HG03135 (cell line): ENCODE results near the gene SLC24A5.

ENCODE experiments used
- ATAC-seq: cut with Tn5 transposase; IDR thresholded peaks from one replicate; pipeline ENCODE4 v1.9.1; 2021; ENCODE audit warnings: mild to moderate bottlenecking, moderate library complexity; ENCODE audit not compliant: unreplicated experiment

Gene SLC24A5

DNA sequence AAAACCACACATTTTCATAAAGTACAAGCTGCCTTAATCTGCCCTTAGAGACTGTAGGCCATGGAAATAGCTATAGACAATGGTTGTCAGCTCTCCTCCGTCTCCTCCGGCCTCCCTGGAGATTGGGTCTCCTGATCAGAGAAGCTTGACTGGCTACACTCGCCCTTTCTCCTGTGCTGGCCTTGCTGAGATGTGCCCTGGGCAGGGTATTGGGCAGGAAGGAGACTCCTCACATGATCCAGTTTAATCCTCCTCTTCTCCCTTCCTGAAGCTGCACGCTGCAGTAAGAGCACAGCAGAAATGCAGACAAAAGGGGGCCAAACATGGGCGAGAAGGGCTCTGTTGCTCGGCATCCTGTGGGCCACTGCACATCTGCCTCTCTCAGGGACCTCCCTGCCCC lies at the start of gene SLC24A5:
TSS of gene SLC24A5 (plus strand) at position 246 of the 400 bp plus-strand sequence. CDS start at position 301, 55 bp downstream.
- ATAC-seq, result no peak

DNA sequence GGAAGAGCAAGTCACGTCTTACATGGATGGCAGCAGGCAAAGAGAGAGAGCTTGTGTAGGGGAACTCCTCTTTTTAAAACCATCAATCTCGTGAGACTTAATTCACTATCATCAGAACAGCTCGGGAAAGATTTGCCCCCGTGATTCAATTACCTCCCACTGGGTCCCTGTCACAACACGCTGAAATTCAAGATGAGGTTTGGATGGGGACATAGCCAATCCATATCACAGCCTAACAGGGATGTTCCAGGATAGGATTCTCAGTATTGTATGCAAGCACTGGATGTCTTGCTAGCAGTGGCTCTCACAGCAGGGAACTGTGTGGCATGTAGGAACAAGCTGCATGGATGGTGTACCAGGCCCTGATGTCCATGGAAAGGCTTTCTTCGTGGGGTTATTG lies 47.8 kb upstream of the SLC24A5 start:
- ATAC-seq, result no peak

DNA sequence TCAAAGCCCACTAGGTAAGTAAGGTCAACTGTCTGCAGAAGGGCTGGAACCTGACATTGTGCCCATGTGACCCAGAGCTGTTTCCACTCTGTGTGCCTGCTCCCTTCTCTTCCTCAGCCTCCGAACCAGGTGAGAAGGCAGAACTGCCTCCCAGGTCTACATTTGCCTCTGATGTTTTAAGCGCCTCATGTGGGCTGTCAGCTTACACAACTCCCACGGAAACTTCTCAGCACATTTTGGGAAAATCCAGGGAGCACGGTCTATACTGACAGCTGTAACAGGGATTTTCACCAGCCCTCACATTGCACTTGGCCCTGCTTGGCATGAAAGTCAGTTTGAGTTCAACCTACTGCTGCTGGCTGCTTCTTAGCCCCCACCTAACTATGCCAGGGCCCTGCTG lies 46.9 kb upstream of the SLC24A5 start:
- ATAC-seq, result no peak

DNA sequence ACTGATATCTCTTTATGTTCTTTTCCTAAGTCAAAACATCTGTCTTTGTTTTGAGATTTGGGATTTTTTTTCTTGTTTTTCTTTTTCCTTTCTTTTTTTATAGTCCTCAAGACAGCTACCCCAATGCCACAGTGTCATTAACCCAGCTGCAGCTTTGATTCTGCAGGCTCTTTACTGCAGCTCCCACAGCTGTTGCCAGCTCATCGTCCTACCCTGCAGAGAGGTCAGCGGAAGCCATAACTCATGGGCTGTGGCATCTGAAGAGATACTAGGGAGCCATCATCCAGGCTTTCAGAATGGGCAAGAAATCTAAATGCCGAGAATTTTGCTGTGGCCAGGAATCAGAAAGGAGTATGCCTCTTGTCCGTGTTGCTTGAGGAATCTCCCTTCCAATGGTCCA lies 44.3 kb upstream of the SLC24A5 start:
- ATAC-seq, result no peak

DNA sequence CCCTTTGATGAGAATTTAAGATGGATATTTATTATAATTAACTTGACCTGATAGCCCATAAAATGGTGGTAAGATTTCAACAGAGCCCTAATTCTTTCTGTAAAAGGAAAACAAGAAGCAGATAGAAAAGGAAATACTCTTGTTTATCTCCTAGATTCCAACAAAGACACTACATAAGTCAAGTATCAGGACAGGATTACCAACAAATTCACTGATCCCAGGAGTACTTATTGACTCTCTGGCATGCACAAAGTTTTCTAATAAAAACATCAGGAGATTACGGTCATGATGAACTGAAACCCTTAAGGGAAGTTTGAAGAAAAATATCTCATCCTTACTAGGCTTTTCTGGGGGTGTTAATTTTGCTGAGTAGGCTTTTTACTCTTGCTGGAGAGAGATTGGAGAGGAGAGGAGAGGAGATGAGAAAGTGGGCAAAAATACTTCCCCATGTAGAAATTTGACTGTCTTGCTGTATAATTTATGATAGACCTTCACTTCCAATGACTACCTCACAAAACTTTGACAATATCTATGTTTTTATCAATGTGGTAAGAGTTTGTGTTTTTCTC lies 43.1 kb upstream of the SLC24A5 start:
- no peak for ATAC-seq

DNA sequence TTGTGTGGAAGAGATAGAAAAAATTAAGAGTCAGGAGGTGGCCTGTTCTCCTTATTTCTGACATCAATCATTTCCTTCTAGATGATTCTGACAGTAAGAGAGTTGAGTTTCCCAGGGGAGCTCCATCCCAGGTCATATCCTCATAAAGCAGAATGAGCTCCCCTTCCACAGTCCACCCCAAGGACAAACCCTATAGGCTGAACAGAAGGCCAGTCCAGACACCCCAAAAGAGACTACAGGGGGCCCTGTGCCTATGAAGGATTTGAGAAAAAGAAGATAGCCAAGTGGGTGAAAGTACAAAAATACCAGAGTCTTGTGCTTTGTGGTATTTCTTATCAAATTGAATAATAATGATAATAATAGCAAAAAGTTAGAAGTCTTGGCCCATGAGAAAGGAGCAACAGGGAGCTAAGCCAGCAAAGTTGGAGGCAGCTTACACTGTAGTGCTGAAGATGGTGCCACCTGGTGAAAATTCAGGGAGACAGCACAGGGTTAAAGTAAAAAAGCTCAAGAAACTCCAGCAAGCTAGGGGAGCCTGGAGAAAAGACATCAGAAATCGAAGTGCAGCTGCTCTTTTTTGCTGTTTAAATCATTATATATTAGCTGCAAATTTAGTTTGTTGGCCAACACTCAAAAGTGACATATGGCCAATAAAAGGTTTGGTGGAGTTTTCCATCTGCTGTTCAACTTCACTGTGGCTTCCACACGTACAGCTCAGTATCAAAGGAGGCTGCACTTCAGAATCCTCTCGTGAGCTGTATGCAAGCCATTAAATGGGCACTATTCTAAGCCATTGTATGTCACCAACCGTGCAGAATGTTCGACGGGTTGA lies 35.8 kb upstream of the SLC24A5 start:
- no peak for ATAC-seq

DNA sequence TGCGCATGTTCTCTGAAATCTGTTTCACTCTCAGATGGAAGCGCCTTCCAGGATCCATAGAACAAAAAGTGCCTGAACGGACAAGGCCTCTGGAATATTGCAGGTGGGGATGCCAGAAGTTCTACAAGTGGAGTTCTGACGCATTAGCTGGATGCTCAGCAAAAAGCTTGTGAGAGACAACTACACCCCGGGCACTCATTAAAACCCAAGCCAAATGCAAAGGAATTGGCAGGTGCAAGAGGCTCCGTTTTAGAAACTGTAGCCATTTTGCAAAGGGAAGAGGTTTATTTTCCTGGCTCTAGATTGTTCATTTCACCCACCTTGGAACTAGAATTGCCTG lies 35.2 kb upstream of the SLC24A5 start:
- ATAC-seq, result no peak

DNA sequence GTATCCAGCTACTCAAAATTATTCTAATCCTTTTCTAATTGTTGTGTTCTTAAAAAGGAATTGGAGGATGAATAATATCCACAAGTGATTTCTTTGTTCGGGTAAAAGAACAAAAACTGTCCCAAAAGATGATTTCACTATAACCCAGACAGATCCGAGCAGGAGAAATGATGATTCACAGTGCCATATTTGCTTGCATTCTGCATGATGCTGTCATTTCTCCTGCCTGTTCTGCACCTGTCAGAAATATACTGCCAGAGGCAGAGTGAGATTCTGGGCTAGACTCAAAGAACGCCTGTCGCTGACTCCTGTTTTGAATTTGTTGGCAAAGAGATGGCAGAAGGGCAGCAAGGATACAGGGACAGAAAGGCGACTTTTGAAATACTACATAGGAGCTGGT lies 34.7 kb upstream of the SLC24A5 start:
- no peak for ATAC-seq

DNA sequence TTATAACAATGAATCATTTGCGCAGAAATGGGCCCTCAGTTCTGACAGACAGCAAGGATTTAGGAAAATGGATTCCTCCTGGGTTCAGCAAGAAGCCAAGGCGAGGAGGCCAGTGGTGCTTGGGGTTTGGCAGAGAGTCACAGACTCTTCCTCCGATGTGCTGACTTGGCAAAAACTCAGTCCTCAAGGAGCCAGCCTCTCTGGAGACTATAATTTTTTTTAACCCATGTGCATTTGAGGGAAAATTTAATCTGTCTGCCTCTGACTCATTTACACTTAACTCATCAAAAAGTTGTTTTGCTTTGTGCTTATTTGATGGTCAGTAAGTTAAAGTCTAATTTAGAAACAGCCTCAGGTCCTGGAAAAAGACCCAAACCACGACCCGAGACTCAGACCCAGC lies 34.2 kb upstream of the SLC24A5 start:
- no peak for ATAC-seq

DNA sequence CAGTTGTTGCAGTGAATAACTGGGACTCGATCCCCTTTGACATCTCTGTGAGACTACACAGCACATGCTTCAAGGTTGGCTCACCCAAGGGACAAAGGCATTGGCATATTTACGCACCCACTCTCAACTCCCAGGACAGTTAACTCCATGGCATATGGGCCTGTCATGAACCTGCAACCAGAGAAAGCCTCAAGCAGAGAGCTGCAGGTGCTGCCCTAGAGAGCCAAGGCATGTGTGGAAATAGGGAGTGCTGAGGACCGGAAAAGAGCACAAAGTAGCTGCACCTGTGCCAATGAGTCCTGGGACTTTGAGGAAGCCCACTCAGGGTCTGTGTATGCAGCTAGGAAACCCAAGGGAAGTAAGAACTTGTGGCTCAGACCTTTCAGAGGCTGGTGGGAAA lies 32.9 kb upstream of the SLC24A5 start:
- ATAC-seq, result no peak

DNA sequence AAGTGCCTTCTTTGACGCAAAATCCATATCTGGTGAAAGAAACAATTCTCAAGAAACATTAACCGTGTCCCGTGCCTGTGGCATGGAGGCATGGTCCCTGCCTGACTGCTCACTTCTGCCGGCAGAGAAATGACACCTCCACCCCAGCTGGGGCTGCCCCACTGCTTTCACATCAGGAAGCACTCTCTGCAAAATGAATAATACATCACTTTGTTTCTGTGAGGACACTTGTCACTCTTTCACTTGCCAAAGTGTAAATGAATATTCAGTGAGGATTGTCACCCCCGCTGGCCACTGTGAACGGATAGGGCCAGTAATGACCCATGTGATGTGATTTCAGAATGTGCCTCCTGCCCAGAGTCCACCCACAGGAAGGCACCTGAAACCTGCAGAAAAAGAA lies 31.1 kb upstream of the SLC24A5 start:
- ATAC-seq, result no peak

DNA sequence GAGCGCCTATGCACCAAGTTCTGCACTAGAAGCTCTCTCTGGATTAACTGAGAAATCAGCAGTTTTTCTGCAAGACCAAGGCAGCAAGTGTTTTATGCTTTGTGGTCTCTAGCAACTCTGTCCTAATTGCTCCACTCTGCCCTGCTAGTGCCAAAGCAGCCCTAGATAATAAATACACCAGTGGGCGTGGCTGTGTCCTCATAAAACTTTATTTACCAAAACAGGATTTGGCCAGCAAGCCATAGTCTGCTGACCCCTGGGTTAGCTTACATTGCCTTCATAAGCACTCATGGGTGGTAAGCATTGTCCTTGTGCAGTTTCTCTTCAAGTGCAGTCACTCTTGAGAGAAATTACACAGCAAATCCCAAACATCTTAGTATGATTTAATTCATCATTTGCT lies 30.7 kb upstream of the SLC24A5 start:
- no peak for ATAC-seq

DNA sequence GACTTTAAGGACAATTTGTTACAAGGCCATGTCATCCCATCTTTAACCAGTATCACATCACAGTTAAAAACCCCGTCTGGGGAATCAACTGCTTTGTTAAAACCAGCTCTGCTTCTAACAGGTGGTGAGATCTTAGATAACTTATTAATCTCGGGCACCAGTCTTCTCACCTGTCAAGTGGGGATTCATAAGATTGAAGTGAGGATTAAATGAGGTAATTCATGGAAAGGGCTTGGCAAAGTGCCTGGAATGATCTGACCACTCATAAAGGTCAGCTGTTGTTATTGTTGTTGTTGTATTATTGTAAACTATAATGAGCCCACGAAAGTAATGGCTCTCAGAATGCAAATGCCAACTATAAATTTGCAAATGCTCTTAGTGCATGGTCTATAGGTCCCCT lies 30.1 kb upstream of the SLC24A5 start:
- ATAC-seq, result no peak

DNA sequence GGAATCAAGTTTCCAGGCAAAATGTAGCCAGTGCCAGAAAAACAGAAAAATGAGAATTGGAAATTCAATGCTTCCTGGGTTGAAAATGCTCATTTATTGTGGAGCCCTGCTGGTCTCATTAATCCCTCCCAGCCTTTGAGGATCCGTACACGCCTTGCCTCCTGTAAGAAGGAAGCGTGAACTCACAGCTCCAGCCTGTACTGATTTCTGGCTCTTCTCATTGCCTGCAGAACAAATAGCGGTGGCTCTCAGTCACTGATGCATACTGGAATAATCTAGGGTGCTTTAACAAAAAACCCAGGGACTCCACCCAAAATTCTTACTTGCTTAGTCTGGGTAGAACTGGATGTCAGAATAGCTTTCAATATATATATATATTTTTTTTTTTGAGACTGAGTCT lies 29.3 kb upstream of the SLC24A5 start:
- no peak for ATAC-seq

DNA sequence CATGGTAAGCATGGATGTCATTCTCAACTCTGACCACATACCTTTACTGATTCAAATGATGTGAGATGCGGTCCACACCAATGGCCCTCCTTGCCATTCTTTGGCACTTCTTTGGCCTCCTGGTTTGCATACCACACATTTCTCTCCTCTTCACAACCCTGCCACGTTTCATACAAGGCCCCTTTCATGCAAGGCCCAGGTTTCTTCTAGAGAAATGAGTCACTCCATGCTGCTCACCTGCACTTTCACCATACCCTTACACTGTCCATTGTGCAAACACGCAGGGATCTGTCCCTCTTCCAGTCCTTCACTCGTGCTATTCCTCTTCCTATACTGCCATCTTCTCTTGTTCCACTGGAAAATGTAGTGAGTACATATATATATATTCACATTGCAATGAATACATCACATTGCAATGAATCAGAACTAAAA lies 24.4 kb upstream of the SLC24A5 start:
- ATAC-seq, result peak; percentile 71

DNA sequence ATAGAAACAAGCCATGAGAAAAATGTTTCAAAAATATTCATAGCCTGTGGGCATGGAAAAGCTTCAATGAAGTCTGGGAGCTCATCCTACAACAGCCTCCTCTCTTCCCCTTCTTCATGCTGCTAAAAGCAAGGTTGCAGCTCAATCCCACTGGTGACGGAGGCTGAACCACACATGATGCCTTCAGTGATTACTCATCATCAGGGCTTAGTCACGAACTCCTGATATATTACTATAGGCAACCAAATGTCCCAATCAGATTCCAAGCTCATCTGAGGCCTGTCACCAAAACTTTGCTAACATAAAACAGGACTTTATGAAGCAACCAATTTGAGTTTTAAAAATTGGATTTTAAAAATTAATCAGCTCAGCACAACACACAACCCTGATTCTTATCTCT lies 24.0 kb upstream of the SLC24A5 start:
- no peak for ATAC-seq

DNA sequence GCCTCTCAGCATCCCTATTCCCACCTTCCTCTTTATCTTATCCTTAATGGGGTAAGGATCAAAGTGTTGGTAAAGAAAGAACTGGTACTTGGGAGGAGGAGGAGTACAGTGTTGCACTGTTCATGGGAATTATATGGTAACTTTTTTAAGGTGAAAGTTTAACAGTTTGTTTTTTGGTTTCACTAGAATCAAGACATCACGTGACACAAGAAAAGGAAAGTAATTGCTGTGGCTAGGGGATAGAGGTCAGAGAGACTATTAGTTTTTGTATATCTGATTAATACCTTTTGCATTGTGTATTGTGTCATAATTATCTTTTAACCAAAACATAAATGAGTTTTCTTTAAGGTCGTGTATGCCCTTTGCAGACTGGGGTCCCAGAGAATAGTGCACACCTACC lies 23.5 kb upstream of the SLC24A5 start:
- no peak for ATAC-seq

DNA sequence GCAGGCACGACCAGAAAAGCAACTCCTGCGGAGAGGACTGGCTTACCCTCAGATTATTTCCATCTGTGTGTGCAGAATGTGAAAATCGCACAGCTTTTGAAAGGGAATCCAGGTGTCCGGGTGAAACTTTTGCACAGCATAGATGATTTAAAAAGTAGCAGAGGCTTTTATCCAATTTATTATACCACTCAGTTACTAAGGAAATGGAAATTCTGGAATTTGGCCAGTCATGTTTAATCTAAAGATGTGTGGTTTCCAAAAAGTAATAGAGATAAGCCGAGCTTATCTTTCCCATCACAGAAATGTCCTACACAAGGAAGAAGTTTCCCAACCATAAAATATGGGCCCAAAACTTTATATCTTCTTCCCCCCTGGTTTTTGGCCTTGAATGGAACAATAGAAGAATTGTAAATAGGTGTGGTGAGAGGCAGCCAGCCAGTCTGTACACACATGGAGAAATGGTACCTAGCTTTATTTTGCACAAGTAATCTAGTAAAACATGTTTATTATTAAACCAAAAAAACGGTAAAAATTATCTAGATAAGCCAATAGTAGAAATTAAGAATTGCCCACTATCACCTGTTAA lies 19.3 kb upstream of the SLC24A5 start:
- ATAC-seq, result no peak

DNA sequence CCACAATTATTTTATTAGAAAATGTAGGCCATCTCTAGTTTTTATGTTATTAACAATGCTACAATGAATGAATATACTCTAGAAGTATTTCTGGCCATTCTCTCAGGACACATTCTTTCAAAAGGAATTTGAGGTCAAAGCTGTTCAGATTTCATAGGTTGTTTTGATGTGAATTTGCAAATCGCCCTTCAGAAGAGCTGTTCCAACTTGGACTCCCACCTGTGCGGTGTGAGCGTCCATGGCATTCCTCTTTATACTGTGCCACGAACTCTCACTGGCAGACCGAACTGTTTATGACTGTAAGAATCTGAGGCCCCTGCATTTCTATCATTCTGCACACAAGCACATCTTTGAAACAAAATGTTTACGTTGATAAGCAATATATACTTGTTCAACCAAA lies 18.6 kb upstream of the SLC24A5 start:
- ATAC-seq, result no peak

DNA sequence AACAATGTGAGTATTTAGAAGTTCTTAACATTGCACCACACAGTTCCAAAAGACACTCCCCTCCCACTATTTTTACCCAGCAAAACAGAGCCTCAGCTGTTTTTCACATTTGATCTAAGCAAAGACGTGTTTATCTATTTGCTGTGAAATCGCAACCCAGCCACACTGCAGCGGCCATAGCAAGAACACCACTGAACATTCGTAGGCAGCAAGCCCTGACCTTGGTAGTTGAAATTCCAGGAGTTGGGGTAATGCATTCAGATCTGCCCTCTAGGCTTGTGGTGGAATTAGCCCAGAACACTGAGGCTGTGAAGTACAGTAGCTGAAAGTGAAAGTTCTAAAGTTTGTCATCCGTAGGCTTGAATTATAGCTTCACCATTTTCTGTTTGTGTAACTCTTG lies 17.1 kb upstream of the SLC24A5 start:
- no peak for ATAC-seq

DNA sequence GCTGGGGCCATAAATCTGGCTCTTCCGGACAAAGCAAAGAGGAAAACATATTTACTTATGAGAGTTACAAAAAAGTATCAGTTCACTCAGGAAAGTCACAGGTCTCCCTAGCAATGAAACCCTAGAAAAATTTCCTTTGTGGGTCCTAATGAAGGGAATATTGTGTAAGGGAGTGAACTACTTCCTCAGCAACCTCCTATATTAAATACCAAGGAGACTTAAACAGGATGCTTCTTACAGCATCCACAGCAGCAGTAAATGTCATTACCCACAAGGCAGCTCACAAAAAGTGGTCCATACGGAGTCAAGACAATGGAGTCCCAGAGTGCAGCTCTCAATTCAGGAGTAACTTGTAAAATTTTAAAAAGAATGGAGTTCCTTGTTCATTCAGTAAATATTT lies 14.9 kb upstream of the SLC24A5 start:
- ATAC-seq, result no peak

DNA sequence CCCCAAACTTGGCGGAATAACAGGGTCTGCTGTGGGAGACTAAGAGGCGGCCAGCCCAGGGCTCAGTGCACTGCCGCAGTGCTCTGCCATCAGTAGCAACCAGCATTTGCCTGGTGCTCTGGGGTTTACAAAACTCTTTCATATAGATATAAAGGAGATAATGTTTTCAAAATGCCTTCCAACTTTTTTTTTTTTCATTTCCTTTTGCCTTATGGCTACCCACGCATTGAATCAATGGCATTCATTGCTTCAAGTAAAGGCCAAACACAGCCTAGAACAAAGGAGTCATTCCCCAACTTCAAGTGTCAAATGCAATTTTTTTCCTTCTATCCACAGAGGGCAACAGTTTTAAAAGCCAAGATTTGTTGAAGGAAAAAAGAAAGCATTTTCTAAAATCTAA lies 11.6 kb upstream of the SLC24A5 start:
- no peak for ATAC-seq
